ENCODE results near the gene LDOC1.

DNA sequence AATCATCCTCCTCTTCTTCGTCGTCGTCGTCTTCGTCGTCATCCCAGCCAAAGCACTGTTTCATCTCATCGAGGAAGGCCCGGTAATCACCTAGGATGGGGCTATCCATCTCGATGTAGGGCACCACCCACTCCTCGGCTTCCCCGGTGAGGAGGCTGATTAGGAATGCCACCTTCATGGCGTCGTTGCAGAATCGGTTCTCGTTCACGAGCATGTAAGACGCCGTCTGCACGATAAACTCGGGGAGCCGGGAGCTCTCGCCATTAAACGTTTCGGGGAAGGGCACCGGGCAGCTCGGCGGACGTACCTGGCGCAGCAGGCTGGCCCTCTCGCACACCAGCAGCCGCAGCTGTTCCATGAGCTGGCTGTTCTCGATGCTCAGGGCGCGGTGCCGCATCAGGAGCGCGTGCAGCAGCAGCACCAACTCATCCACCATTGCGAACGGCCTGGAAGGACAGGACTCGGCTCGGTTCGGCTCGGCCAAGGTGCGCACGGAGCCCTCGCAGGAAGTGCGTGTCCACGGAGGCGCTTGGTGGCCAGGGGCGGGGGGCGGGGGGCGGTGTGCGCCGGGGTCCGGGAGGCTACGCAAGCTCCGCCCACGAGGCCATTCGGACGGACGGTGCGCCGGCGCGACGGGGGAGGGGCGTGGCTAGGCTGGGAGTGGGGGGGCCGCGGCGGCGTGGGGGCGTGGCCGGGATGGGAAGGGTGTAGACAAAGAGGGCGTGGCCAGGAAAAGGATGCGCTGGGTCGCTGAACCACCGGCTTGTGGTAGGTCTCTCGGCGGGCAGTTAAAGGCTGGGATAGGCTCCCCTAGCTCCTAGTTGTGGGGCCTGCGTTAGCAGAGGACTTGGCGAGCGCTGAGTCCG, at the start of gene LDOC1:
- no peak for TF ChIP-seq POLR2AphosphoS5 (IDR thresholded peaks at IDR 0.05)
- TF ChIP-seq, protein P1, sequence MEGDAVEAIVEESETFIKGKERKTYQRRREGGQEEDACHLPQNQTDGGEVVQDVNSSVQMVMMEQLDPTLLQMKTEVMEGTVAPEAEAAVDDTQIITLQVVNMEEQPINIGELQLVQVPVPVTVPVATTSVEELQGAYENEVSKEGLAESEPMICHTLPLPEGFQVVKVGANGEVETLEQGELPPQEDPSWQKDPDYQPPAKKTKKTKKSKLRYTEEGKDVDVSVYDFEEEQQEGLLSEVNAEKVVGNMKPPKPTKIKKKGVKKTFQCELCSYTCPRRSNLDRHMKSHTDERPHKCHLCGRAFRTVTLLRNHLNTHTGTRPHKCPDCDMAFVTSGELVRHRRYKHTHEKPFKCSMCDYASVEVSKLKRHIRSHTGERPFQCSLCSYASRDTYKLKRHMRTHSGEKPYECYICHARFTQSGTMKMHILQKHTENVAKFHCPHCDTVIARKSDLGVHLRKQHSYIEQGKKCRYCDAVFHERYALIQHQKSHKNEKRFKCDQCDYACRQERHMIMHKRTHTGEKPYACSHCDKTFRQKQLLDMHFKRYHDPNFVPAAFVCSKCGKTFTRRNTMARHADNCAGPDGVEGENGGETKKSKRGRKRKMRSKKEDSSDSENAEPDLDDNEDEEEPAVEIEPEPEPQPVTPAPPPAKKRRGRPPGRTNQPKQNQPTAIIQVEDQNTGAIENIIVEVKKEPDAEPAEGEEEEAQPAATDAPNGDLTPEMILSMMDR (IDR thresholded peaks at IDR 0.05), result no peak
- no peak for TF ChIP-seq EP300 (IDR thresholded peaks at IDR 0.05)
